Measurements from ENCODE around the gene MLLT11.

DNA sequence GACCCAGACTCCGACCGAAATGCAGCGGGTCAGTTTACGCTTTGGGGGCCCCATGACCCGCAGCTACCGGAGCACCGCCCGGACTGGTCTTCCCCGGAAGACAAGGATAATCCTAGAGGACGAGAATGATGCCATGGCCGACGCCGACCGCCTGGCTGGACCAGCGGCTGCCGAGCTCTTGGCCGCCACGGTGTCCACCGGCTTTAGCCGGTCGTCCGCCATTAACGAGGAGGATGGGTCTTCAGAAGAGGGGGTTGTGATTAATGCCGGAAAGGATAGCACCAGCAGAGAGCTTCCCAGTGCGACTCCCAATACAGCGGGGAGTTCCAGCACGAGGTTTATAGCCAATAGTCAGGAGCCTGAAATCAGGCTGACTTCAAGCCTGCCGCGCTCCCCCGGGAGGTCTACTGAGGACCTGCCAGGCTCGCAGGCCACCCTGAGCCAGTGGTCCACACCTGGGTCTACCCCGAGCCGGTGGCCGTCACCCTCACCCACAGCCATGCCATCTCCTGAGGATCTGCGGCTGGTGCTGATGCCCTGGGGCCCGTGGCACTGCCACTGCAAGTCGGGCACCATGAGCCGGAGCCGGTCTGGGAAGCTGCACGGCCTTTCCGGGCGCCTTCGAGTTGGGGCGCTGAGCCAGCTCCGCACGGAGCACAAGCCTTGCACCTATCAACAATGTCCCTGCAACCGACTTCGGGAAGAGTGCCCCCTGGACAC lies 12.1 kb upstream of the MLLT11 start:
- TF ChIP-seq, protein P1, sequence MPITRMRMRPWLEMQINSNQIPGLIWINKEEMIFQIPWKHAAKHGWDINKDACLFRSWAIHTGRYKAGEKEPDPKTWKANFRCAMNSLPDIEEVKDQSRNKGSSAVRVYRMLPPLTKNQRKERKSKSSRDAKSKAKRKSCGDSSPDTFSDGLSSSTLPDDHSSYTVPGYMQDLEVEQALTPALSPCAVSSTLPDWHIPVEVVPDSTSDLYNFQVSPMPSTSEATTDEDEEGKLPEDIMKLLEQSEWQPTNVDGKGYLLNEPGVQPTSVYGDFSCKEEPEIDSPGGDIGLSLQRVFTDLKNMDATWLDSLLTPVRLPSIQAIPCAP (CRISPR knock-in tag; IDR thresholded peaks at IDR 0.05), result no peak
- TF ChIP-seq, protein P2, sequence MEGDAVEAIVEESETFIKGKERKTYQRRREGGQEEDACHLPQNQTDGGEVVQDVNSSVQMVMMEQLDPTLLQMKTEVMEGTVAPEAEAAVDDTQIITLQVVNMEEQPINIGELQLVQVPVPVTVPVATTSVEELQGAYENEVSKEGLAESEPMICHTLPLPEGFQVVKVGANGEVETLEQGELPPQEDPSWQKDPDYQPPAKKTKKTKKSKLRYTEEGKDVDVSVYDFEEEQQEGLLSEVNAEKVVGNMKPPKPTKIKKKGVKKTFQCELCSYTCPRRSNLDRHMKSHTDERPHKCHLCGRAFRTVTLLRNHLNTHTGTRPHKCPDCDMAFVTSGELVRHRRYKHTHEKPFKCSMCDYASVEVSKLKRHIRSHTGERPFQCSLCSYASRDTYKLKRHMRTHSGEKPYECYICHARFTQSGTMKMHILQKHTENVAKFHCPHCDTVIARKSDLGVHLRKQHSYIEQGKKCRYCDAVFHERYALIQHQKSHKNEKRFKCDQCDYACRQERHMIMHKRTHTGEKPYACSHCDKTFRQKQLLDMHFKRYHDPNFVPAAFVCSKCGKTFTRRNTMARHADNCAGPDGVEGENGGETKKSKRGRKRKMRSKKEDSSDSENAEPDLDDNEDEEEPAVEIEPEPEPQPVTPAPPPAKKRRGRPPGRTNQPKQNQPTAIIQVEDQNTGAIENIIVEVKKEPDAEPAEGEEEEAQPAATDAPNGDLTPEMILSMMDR (IDR thresholded peaks at IDR 0.05), result peak; percentile 30; the same call in 1 of the 2 replicates
- TF ChIP-seq, protein P3, sequence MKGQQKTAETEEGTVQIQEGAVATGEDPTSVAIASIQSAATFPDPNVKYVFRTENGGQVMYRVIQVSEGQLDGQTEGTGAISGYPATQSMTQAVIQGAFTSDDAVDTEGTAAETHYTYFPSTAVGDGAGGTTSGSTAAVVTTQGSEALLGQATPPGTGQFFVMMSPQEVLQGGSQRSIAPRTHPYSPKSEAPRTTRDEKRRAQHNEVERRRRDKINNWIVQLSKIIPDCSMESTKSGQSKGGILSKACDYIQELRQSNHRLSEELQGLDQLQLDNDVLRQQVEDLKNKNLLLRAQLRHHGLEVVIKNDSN (CRISPR knock-in tag; IDR thresholded peaks at IDR 0.05), result peak; percentile 44; the same call in 1 of the 2 replicates
- TF ChIP-seq RELA (CRISPR knock-in tag; IDR thresholded peaks at IDR 0.05; ENCODE audit: borderline replicate concordance) (no peak), EMX1 (CRISPR knock-in tag; IDR thresholded peaks at IDR 0.05) (no peak), ZNF232 (CRISPR knock-in tag; IDR thresholded peaks at IDR 0.05) (no peak), FOXP1 (CRISPR knock-in tag; IDR thresholded peaks at IDR 0.05; ENCODE audit: borderline replicate concordance) (no peak), GTF2I (CRISPR knock-in tag; conservative IDR thresholded peaks at IDR 0.05) (no peak)
- TF ChIP-seq, protein P4, sequence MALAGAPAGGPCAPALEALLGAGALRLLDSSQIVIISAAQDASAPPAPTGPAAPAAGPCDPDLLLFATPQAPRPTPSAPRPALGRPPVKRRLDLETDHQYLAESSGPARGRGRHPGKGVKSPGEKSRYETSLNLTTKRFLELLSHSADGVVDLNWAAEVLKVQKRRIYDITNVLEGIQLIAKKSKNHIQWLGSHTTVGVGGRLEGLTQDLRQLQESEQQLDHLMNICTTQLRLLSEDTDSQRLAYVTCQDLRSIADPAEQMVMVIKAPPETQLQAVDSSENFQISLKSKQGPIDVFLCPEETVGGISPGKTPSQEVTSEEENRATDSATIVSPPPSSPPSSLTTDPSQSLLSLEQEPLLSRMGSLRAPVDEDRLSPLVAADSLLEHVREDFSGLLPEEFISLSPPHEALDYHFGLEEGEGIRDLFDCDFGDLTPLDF (CRISPR knock-in tag; IDR thresholded peaks at IDR 0.05), result no peak

All from WTC11 (cell line).